Common myeloid progenitor, CD34-positive (primary cell): ENCODE results near the gene FBXL15.
A peak's percentile ranks its signal among the peaks of the same experiment; 100 is the strongest.

Experiments
- CTCF ChIA-PET: fragments of 350-600 bp; sonication (Branson Sonifier 250); formaldehyde crosslinking; loops from one replicate; lab custom pipeline; 2021; ENCODE audit warnings: antibody characterized with exemption; lab: Charles Lee
- POLR2A ChIA-PET: fragments of 350-600 bp; sonication (Branson Sonifier 250); formaldehyde crosslinking; loops from one replicate; lab custom pipeline; 2021; ENCODE audit warnings: antibody characterized with exemption; lab: Charles Lee
- DNase-seq, 3 donors: peaks; one replicate each; pipeline versions ENCODE4 v3.0.0 to v3.0.0-alpha.2; 2013
- H3K27ac ChIP-seq, 2 experiments: 1 replicate in 1 of 2; 2 replicates in 1 of 2; pipeline ENCODE4 v1.7.0; 2013; ENCODE audit warnings: inconsistent platforms in 2 of 2, low read length in 2 of 2, mild to moderate bottlenecking in 2 of 2, low read depth in 1 of 2, moderate library complexity in 1 of 2; ENCODE audit not compliant: severe bottlenecking in 2 of 2, insufficient read depth in 1 of 2, poor library complexity in 1 of 2
- H3K27me3 ChIP-seq, 5 experiments: replicated peaks in 2 of 5; 1 replicate in 3 of 5; 2 replicates in 2 of 5; pipeline versions ENCODE4 v1.6.1 to v1.7.0; 2013; ENCODE audit warnings: low read length in 4 of 5, mild to moderate bottlenecking in 2 of 5, moderate library complexity in 2 of 5, inconsistent platforms in 1 of 5; ENCODE audit not compliant: insufficient read depth in 5 of 5, control insufficient read depth in 4 of 5
- H3K36me3 ChIP-seq, 4 experiments: 1 replicate in 2 of 4; 2 replicates in 2 of 4; pipeline versions ENCODE4 v1.6.1 to v1.7.0; 2013; ENCODE audit warnings: low read length in 3 of 4, control low read depth in 1 of 4, mild to moderate bottlenecking in 1 of 4; ENCODE audit not compliant: control insufficient read depth in 4 of 4, insufficient read depth in 4 of 4
- H3K4me1 ChIP-seq, 4 experiments: 1 replicate in 3 of 4; 2 replicates in 1 of 4; pipeline versions ENCODE4 v1.6.1 to v1.7.1; 2013; ENCODE audit warnings: low read length in 3 of 4, mild to moderate bottlenecking in 3 of 4, control low read depth in 1 of 4, inconsistent platforms in 1 of 4, moderate library complexity in 1 of 4; ENCODE audit not compliant: control insufficient read depth in 4 of 4, insufficient read depth in 4 of 4; ENCODE audit errors: control extremely low read depth in 1 of 4
- H3K4me3 ChIP-seq, 7 experiments: 1 replicate in 4 of 7; 2 replicates in 3 of 7; pipeline versions ENCODE4 v1.5.1 to v1.7.0; 2013; ENCODE audit warnings: mild to moderate bottlenecking in 7 of 7, low read length in 6 of 7, moderate library complexity in 6 of 7, inconsistent platforms in 2 of 7, low read depth in 2 of 7, control low read depth in 1 of 7; ENCODE audit not compliant: insufficient read depth in 4 of 7, control insufficient read depth in 1 of 7; ENCODE audit errors: extremely low read depth in 1 of 7
- H3K9me3 ChIP-seq, 5 experiments: 1 replicate in 4 of 5; 2 replicates in 1 of 5; pipeline versions ENCODE4 v1.6.1 to v1.7.1; 2013; ENCODE audit warnings: low read length in 4 of 5, mild to moderate bottlenecking in 2 of 5, inconsistent platforms in 1 of 5, low read depth in 1 of 5, moderate library complexity in 1 of 5; ENCODE audit not compliant: control insufficient read depth in 4 of 5, insufficient read depth in 2 of 5; ENCODE audit errors: control extremely low read depth in 1 of 5
- WGBS: methylation state at CpG from one replicate; pipeline ENCODE4 v1.1.5; 2013; ENCODE audit not compliant: insufficient coverage; 5-methylcytosine and 5-hydroxymethylcytosine counted together

Gene FBXL15

DNA sequence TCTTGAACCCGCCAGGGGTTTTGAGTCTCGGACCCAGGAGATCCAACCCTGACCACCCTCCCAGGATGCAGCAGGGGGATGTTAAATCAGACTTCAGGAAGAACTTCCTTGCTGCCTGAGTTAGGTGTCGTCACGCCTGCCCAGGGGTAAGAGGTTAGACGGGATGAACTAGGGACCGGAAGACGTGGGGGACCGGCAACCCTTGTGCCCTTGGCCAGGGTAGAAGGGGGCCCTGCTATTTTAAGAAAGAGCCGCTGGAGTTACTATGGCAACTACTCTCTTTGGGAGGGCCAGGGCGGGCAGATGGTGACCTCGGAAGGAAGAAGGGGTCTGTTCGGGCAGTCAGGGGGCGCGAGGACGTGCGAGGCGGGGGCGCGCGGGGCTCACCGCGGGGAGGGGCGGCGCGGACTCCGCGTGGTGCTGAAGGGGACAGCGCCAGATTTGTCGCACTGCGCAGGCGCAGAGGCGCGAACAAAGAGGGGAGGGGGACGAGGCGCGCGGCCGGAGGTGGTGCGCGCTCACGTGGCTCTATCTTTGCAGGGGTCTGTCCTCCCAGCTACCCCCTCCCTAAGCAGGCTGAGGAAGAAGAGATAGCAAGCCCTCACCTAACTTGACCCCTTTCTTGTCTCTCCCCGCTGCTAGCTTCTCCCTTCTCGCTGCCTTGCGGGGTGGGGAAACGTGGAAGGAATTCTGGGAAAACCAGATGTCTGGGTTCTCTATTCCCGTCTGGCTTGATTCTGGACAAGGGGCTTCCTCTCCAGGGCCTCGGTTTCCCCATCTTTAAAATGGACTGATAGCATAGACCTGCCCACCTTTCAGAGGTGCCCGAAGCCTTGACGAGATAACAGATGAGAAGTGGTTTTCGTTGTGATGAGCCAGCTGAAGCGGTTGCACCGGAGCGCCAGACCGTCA is 1.1 kb upstream of the FBXL15 start:
- POLR2A ChIA-PET = interaction anchor here (1.0 to 4.1 kb wide), 4 partner anchors 13 to 226 kb away, joined by 4 to 28 read pairs (median 6); partner anchors contain the start of genes CUEDC2 and NFKB2
- peak overlapping the region; percentile 87 to 96 (median 90) for H3K4me3 ChIP-seq
- WGBS = under 1% methylated on average over 43 of the region's 54 CpGs
- H3K9me3 ChIP-seq = no peaks in the 10 kb centered on the region
- CTCF ChIA-PET = interaction anchor here (0.6 to 9.1 kb wide), 10 partner anchors 7 to 106 kb away, joined by 3 to 71 read pairs (median 6); partner anchors contain the start of genes C10orf95 and CUEDC2
- peaks cover 6 to 25% (median 11%) of the 10 kb centered on the region in 5 experiments for H3K27me3 ChIP-seq
- H3K4me1 ChIP-seq = peaks cover 3 to 46% (median 40%) of the 10 kb centered on the region in 4 experiments
- H3K27ac ChIP-seq = no peak overlapping the region
- H3K36me3 ChIP-seq = peaks cover 4 to 15% (median 12%) of the 10 kb centered on the region in 4 experiments
- DNase-seq = peak in 2 of 3 donors; percentile 68 to 73

DNA sequence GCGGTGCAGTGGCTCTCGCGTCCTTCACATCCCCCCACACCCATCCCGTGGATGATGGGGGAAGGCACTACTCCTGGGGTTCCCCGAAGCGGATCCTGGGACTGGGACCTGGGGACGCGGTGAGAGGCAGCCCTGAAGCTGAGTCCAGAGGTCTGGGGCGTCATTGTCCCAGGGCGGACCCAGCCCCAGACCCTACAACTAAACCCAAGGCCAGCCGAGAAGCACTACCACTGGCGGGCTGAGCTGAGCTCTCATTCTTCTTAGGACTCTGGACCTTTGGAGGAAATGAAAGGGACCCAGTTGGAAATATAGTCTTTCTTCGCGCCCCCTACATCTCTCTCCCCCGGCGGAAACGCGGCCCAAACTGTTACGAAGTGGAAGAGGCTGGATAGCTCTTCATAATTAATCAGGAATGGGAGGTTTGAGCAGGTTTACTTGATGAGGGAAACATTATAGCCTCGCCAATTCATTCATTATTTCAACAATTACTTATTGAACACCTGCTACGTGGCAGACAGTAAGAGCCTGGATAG is 389 bp upstream of the FBXL15 start:
- POLR2A ChIA-PET = interaction anchor here (1.0 to 4.1 kb wide), 5 partner anchors 12 to 225 kb away, joined by 3 to 28 read pairs (median 5); partner anchors contain the start of genes CUEDC2 and NFKB2
- Histone ChIP-seq H3K27ac (peak overlapping the region; percentile 47 to 85), H3K36me3 (peaks cover 4 to 21% (median 17%) of the 10 kb centered on the region in 4 experiments), H3K4me3 (peak overlapping the region; percentile 87 to 96 (median 90)), H3K9me3 (no peaks in the 10 kb centered on the region), H3K27me3 (peaks cover 6 to 25% (median 11%) of the 10 kb centered on the region in 5 experiments), H3K4me1 (peaks cover 3 to 46% (median 40%) of the 10 kb centered on the region in 4 experiments)
- whole genome bisulfite sequencing = 0% methylated on average over 10 of the region's 21 CpGs
- no peak for DNase-seq
- CTCF ChIA-PET = interaction anchor here (0.6 to 9.1 kb wide), 13 partner anchors 8 to 107 kb away, joined by 3 to 71 read pairs (median 7); partner anchors contain the start of genes C10orf95 and CUEDC2

DNA sequence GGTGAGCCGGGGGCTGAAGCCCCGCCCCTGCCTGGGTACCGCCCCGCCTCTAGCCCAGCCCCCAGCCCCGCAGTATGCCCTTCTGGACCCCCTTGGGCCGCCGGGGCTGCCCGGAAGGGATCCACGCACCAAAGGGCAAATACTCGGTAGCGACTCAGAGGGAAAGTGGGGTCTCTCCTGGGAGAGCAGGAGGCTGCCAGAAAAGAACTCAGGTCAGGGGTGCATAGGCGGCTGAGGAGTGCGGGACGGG is 796 bp downstream of the FBXL15 start:
- DNase-seq = no peak
- Histone ChIP-seq H3K4me3 (peak overlapping the region; percentile 87 to 96 (median 90)), H3K36me3 (peaks cover 4 to 23% (median 17%) of the 10 kb centered on the region in 4 experiments), H3K9me3 (no peaks in the 10 kb centered on the region), H3K4me1 (peaks cover 3 to 46% (median 40%) of the 10 kb centered on the region in 4 experiments), H3K27ac (peak overlapping the region; percentile 7 to 85), H3K27me3 (peaks cover 6 to 23% (median 11%) of the 10 kb centered on the region in 5 experiments)
- ChIA-PET CTCF (interaction anchor here (1.0 to 9.1 kb wide), 15 partner anchors 9 to 194 kb away, joined by 3 to 71 read pairs (median 9); partner anchors contain the start of genes C10orf95 and CUEDC2), POLR2A (interaction anchor here (0.8 to 4.1 kb wide), 7 partner anchors 10 to 55 kb away, joined by 3 to 28 read pairs (median 4); partner anchors contain the start of genes C10orf95, CUEDC2 and NFKB2)
- WGBS = 0% methylated on average over 14 of the region's 14 CpGs

DNA sequence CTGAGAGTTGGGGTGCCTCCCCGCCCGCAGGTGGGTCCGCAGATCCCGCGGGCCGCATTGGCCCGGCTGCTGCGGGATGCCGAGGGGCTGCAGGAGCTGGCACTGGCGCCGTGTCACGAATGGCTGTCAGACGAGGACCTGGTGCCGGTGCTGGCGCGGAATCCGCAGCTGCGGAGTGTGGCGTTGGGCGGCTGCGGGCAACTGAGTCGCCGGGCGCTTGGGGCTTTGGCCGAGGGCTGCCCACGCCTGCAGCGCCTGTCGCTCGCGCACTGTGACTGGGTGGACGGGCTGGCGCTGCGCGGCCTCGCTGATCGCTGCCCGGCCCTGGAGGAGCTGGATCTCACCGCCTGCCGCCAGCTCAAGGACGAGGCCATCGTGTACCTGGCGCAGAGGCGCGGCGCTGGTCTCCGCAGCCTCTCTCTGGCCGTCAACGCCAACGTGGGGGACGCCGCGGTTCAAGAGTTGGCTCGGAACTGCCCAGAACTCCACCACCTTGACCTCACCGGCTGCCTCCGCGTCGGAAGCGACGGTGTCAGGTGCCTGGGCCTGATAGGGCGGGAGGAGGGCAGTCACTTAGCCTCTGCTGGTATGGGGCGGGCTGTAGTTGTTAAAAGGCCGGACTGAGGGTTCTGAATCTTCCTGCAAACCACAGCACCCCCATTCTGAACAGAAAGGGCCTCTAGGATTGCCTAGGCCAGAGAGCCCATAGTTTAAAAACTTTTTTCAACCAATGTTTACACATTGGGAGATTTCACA is 1.3 kb downstream of the FBXL15 start:
- Histone ChIP-seq H3K27me3 (peaks cover 6 to 23% (median 11%) of the 10 kb centered on the region in 5 experiments), H3K27ac (peak overlapping the region; percentile 7 to 85), H3K4me1 (peaks cover 3 to 46% (median 40%) of the 10 kb centered on the region in 4 experiments), H3K9me3 (no peaks in the 10 kb centered on the region), H3K4me3 (peak overlapping the region; percentile 87 to 96 (median 90)), H3K36me3 (peaks cover 4 to 23% (median 17%) of the 10 kb centered on the region in 4 experiments)
- DNase-seq = peak in 1 of 3 donors; percentile 36
- ChIA-PET CTCF (interaction anchor here (0.8 to 9.1 kb wide), 21 partner anchors 9 to 195 kb away, joined by 3 to 71 read pairs (median 6); partner anchors contain the start of genes C10orf95, CUEDC2 and PITX3), POLR2A (interaction anchor here (0.8 to 4.1 kb wide), 7 partner anchors 10 to 55 kb away, joined by 3 to 28 read pairs (median 4); partner anchors contain the start of genes C10orf95, CUEDC2 and NFKB2)
- WGBS = 0% methylated on average over 50 of the region's 62 CpGs

DNA sequence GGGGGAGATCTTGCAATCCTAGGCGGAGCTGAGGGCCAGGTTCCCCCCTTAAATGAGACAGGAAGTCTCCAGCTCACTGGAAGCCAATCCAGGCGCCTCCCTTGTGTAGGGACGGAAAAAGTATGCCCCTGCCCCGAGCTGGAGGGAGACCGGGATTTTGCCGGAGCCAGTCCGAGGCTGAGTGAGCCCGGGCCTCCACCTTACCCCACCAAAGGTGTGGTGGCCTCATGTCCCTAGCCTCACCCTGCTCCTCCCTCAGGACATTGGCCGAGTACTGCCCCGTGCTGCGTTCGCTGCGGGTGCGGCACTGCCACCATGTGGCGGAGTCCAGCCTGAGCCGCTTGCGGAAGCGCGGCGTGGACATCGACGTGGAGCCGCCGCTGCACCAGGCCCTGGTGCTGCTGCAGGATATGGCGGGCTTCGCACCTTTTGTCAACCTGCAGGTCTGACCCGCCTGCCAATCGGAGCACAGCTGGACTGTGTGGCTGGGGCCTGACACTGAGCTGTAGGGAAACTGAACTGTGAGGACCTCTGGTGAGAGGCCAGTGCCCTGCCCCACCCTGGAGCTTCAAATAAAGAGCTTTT is 2.0 kb downstream of the FBXL15 start:
- H3K27ac ChIP-seq = peak overlapping the region in 1 of 2 experiments; percentile 85
- H3K9me3 ChIP-seq = no peaks in the 10 kb centered on the region
- POLR2A ChIA-PET = interaction anchor here (0.6 to 4.1 kb wide), 6 partner anchors 9 to 28 kb away, joined by 3 to 28 read pairs (median 4); partner anchors contain the start of genes C10orf95, CUEDC2 and NFKB2
- CTCF ChIA-PET = interaction anchor here (0.8 to 9.1 kb wide), 29 partner anchors 10 to 196 kb away, joined by 3 to 71 read pairs (median 4); partner anchors contain the start of genes C10orf95, CUEDC2 and PITX3
- peaks cover 4 to 24% (median 17%) of the 10 kb centered on the region in 4 experiments for H3K36me3 ChIP-seq
- DNase-seq = peak in 2 of 3 donors; percentile 68 to 72
- WGBS = 14% methylated on average over 27 of the region's 28 CpGs
- H3K4me1 ChIP-seq = peaks cover 3 to 46% (median 40%) of the 10 kb centered on the region in 4 experiments
- H3K4me3 ChIP-seq = peak overlapping the region in 6 of 7 experiments; percentile 87 to 96 (median 91)
- H3K27me3 ChIP-seq = peaks cover 4 to 17% (median 11%) of the 10 kb centered on the region in 5 experiments
